Stimulated activated CD8-positive, alpha-beta memory T cell treated with anti-CD3 and anti-CD28 coated beads, Interleukin-4, amount 100 ng/mL, for 48 hours (primary cell): ENCODE results near the gene CUEDC2.
A peak's percentile ranks its signal among the peaks of the same experiment; 100 is the strongest.

Experiments
- DNase-seq: peaks from one replicate; pipeline ENCODE4 v3.0.0-alpha.2; 2020

Gene CUEDC2

DNA sequence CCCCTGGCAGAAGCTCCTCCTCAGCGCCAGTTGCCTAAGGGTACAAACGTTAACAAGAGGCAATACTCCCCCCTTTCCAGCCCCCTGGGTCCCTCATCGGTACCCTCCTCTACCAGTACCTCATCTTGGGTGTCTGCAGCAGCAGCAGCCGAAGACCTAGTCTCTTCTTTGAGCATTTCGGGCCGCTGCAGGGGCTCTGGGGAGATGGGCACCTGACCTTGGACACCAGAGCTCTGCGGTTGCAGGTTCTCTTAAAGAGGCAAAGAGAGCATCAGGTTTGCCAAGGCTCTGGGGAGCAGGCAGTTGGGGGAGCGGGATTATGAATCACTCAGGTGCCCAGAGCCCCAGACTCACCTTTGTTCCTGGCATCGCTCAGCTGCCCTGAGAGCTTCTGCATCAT lies 8.2 kb downstream of the CUEDC2 start:
- DNase-seq: no peak

DNA sequence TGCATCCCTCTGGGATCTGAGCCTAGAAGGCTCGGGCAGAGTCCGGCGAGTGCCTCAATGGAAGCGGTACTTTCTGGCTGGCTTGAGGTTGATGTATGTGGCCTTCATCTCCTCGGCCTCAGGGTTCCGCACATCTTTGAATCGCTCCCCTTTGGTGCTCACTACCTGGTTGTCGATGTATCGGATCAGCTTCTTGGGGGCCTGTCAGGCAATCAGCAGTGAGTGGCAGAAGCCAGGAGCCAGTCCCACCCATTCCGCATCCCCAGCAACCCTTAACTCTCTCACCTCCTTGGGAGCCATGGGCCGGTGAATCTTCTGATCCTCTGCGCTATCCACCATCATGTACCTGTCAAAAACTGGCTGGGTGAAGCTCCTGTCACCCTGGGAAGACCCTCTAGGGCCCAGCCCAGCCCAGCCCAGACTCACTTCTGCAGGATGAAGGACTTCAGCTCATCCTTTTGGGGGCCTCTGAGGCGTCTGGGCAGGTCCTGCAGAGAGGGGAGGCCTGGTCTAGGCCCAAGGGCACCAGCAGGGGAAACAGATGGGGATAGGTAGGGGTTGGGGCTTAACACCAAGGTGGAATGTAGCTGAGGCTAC lies 8.9 kb downstream of the CUEDC2 start:
- DNase-seq: no peak

DNA sequence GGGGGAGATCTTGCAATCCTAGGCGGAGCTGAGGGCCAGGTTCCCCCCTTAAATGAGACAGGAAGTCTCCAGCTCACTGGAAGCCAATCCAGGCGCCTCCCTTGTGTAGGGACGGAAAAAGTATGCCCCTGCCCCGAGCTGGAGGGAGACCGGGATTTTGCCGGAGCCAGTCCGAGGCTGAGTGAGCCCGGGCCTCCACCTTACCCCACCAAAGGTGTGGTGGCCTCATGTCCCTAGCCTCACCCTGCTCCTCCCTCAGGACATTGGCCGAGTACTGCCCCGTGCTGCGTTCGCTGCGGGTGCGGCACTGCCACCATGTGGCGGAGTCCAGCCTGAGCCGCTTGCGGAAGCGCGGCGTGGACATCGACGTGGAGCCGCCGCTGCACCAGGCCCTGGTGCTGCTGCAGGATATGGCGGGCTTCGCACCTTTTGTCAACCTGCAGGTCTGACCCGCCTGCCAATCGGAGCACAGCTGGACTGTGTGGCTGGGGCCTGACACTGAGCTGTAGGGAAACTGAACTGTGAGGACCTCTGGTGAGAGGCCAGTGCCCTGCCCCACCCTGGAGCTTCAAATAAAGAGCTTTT lies 9.7 kb downstream of the CUEDC2 start:
- DNase-seq: peak; percentile 75

DNA sequence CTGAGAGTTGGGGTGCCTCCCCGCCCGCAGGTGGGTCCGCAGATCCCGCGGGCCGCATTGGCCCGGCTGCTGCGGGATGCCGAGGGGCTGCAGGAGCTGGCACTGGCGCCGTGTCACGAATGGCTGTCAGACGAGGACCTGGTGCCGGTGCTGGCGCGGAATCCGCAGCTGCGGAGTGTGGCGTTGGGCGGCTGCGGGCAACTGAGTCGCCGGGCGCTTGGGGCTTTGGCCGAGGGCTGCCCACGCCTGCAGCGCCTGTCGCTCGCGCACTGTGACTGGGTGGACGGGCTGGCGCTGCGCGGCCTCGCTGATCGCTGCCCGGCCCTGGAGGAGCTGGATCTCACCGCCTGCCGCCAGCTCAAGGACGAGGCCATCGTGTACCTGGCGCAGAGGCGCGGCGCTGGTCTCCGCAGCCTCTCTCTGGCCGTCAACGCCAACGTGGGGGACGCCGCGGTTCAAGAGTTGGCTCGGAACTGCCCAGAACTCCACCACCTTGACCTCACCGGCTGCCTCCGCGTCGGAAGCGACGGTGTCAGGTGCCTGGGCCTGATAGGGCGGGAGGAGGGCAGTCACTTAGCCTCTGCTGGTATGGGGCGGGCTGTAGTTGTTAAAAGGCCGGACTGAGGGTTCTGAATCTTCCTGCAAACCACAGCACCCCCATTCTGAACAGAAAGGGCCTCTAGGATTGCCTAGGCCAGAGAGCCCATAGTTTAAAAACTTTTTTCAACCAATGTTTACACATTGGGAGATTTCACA lies 10.4 kb downstream of the CUEDC2 start:
- DNase-seq: peak; percentile 45

DNA sequence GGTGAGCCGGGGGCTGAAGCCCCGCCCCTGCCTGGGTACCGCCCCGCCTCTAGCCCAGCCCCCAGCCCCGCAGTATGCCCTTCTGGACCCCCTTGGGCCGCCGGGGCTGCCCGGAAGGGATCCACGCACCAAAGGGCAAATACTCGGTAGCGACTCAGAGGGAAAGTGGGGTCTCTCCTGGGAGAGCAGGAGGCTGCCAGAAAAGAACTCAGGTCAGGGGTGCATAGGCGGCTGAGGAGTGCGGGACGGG lies 10.9 kb downstream of the CUEDC2 start:
- no peak for DNase-seq

DNA sequence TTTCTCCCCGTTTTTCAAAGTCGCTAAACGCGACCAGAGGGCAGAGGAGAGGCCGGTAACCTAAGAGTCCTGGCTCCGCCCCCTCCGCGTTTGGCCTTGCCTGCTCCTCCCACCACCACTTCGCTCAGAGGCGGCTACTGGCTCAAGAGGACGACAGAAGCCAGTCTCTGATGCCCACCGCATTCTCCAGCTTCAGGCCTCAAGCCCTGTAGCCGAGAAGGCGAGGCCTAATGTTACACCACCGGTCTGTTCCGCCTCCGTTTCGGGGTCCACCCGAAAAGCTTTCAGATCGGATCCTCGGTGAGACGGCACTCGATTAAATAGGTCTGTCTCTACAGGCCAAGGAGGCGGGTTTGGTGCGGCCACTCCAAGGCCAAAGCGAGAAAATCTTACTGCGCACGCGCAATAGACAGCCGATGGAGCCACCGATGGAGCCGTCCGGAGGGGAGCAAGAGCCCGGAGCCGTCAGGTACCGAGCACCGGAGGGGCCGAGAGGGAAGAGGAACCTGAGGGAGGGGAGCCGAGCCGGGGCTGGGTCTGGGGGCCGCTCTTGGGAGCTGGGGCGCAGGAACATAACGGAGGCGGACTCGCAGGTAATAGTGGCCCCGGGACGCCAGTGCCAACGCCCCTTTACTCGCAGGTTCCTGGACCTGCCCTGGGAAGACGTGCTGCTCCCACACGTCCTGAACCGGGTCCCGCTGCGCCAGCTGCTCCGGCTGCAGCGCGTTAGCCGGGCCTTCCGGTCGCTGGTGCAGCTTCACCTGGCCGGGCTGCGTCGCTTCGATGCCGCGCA lies 11.5 kb downstream of the CUEDC2 start, which contains the start of gene FBXL15:
Gene FBXL15 (plus strand): TSS at position 123 of the 793 bp plus-strand sequence. CDS start 294 bp downstream, at position 417.
- DNase-seq: peak; percentile 99

DNA sequence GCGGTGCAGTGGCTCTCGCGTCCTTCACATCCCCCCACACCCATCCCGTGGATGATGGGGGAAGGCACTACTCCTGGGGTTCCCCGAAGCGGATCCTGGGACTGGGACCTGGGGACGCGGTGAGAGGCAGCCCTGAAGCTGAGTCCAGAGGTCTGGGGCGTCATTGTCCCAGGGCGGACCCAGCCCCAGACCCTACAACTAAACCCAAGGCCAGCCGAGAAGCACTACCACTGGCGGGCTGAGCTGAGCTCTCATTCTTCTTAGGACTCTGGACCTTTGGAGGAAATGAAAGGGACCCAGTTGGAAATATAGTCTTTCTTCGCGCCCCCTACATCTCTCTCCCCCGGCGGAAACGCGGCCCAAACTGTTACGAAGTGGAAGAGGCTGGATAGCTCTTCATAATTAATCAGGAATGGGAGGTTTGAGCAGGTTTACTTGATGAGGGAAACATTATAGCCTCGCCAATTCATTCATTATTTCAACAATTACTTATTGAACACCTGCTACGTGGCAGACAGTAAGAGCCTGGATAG lies 12.1 kb downstream of the CUEDC2 start:
- DNase-seq: peak; percentile 35

DNA sequence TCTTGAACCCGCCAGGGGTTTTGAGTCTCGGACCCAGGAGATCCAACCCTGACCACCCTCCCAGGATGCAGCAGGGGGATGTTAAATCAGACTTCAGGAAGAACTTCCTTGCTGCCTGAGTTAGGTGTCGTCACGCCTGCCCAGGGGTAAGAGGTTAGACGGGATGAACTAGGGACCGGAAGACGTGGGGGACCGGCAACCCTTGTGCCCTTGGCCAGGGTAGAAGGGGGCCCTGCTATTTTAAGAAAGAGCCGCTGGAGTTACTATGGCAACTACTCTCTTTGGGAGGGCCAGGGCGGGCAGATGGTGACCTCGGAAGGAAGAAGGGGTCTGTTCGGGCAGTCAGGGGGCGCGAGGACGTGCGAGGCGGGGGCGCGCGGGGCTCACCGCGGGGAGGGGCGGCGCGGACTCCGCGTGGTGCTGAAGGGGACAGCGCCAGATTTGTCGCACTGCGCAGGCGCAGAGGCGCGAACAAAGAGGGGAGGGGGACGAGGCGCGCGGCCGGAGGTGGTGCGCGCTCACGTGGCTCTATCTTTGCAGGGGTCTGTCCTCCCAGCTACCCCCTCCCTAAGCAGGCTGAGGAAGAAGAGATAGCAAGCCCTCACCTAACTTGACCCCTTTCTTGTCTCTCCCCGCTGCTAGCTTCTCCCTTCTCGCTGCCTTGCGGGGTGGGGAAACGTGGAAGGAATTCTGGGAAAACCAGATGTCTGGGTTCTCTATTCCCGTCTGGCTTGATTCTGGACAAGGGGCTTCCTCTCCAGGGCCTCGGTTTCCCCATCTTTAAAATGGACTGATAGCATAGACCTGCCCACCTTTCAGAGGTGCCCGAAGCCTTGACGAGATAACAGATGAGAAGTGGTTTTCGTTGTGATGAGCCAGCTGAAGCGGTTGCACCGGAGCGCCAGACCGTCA lies 12.8 kb downstream of the CUEDC2 start:
- peak; percentile 85 for DNase-seq

DNA sequence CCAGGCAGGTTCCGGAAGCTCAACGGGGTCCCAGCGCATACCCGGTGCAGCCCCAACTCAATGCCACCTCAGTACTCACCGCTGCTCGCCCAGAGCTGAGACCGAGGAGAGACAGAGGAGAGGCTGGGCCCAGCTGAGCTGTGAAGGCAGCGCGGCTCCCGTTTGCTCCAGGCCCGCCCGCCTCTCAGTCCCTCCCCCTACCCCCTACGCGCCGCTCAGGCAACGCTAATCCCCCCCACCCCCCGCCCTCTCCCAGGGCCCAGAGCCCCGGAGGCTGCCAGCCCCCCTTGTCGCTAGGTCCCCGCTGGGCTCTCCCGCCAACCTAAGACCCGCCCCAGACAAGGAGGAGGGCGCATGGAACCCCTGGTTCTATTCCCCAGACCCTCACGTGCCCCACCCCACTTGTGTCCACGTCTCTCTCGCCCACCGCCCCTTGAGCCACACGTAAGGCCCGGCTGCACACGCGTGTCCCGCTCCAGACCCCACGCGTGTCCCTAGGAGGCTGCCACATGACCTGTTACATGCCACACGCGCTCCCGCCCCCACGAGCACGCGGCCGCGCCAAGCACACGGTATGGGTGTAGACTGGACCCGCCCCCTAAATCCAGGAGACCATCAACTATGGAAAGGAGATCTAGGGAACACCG lies 13.6 kb downstream of the CUEDC2 start, which contains the start of gene PSD:
Gene PSD (minus strand): TSS at position 164 of the 647 bp plus-strand sequence. CDS start 1,747 bp downstream, outside the sequence.
- DNase-seq: no peak

DNA sequence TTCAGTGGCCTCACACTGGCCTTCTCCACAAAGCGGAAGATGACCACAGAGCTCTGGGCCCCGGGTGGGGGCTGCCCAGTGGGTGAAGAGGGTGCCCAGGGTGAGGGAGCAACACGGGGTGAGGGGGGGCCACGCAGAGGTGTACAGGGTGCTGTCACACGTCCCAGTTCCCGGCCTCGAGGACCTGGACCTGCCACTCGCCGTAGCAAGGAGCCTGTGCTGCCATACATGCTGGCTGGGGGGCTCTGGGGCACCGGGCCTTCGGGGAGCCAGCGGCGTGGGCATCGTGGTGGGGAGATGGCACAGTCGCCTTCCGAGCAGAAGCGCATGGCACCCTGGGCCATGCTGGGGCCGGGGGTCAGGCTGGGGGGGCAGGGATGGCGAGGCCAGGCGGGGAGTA lies 15.7 kb downstream of the CUEDC2 start:
- DNase-seq: no peak

DNA sequence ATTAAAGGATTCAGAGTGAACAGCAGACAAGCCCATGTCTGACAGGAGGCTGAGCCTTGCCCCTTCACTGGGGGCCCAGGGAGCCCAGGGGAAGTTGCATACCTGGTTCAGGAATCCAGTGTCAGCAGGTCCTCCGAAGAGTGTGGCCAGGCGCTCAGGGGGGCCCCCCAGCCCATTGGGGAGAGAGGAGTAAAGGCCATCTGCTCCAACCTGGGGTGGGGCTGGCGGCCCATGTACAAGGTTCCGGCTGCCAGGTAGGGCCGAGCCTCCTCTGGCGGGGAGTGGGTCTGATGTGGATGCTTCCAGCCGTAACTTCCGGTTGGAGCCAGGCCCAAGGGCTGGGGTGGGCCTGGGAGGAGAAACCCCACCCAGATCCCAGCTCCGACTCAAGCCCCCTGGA lies 16.1 kb downstream of the CUEDC2 start:
- DNase-seq: no peak

DNA sequence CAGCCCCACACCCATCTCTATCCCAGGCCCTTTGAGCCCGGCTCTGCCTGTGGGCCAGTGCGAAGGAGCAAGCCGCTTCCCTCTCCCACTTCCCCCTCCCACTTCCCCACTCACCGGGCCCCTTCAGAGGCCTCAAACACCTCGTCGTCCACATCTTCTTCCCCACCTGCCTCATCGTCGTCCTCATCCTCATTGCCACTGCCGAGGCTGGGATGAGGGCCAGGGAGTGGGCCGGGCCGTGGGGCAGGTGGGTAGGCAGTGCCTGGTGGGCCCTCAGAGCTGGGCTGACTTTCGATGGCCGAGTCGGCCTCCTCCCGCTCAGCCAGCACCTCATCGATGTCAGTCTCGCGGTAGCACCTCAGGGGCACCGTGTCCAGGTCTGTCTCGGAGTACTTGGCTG lies 17.6 kb downstream of the CUEDC2 start:
- DNase-seq: no peak

DNA sequence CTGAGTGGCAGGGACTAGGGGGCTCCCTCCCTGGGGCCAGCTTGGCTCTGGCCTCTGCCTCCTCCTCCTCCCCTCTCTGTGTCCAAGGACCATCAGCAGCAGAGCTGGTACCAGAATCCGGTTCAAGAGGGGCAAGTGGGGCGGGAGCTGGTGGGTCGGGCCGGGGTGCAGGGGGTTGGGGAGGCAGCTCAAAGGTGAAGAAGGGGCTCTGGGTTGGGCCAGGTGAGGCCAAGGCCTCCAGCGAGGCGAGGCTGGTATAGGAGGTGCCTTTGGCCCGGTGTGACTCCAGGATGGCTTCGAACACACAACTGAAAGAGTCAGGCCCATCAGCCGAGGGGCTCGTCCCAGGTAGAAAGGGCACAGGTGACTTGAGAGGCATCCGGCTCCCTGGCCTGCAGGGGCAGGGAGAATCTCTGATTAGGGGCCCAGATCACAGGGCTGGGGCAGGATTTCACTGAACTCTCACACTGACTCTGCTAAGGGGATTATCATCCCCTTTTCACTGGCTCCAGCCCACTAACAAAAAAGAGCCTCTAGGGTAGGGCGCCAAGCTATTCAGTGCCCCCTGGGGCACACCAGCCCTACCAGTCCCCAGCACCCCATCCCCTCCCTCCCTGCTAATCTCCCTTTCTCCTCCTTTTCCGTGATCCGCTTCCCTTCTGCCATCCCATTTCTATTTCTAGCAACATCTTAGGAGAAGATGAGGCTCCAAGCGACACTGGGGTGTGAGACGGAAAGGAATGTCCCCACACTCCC lies 18.4 kb downstream of the CUEDC2 start:
- no peak for DNase-seq

DNA sequence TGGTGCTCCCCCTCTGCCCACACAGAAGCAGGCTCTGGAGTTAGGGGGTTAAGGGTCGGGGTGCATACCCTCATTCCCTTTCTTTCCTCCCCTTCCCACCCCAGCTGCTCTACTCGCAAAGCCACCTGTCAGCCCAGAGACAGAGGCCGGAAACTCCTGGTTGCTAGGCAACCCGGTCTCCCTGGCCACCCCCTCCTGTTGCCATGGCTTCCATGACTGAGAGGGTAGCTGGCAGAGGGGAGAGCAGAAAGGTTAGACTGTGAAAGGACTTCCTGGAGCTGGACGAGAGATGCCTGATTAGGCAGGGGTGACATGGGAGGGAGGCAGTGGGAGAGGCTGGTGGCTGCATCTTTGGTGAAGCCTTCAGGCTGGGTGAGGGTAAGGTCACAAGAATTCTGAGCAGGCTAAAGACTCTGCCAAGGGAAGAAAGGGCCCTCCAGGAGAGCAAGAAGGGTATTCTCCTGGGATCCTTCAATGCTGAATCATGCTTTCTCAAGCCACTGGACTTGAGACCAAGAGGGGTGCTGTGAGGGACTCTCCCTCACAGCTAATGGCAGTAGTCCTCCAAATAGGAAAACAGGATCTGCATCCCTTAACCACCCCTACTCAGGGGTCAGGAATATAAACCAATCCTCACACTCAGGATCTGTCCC lies 19.2 kb downstream of the CUEDC2 start:
- DNase-seq: peak; percentile 61

DNA sequence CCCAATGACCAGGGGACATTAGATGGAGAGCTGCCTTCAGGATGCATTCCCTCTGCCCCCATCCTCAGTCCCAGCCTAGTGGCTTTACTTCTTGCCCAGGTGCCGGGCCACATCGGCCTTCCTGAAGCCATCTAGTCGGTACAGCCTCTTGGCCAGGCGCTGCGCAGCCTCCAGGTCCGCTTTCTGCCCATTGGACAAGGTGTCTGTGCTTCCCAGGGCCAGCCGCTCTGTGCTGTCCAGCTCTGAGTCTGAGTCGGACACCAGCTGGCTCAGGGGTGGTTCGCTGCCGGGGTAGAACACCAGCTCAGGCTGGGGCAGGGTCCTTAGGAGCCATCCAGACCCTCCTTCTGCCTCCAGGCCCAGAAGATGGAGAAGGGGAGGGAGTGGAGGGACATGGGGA lies 20.1 kb downstream of the CUEDC2 start:
- no peak for DNase-seq

DNA sequence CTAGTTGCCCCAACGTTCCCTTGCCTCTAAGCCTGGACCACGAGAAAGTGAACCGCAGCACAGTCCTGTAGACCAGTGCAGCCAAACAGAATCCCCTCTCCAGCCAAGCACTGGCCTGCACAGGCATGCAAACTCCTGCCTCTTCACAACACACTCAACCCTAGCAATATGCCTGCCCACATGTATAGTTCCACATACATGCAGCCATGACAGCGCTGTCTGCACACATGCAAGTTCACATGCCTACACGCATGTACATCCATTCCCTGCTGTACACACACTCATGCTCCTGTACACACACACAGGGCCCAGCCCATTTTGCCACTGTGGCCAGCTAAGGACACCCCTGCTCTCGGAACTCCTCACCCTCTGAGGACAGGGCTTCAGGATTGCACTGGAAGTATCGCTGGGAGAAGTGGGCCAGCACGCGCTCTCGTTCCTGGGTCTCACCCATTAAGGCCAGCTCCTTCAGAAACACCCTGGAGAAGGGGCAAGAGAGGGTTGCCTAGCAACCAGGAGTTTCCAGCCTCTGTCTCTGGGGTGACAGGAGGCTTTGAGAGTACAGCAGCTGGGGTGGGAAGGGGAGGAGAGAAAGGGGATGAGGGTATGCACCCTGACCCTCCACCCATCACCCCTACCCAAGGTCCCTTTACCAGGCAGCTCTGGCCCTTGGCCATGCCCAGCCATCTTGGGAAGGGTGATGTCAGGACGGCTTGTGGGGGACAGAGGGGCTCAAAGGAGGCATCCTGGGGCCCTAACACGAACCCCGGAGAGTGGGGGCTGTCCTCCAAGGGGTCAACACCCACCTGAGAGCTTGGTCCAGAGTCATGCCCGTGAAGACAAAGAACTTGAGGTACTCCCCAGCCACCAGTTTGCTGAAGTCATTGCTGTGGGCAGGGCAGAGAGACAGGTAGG lies 20.8 kb downstream of the CUEDC2 start:
- DNase-seq: no peak

DNA sequence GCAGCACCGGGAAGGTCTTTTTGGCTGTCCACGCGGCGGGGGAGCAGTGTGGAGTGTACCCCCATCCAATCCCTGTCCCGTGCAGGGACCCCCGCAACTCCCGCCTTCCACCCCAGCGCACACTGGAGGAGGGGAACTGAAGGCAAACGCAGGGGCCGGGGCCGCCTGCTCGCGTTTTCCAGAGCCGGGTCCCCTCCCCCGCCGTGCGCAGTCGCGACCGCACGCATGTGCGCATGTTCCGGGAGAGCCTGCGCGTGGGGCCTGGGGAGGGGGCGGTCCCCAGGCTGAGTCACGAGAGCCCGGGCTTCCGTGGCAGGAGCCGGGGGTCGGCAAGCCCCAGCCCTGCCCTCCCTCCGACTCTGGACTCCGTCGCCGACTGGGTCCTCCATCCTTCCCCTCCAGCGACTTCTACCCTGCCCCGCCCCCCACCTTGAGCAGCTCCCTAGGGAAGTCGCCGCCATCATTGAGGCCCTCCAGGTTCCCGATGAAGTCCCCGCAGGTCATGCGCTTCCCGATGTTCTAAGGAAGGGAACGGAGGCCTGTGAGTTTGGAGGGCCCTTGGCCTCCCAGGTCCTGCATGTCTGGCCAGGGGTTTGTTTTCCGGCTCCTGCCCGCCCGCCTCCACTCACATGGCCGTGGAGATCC lies 21.8 kb downstream of the CUEDC2 start:
- DNase-seq: peak; percentile 73

DNA sequence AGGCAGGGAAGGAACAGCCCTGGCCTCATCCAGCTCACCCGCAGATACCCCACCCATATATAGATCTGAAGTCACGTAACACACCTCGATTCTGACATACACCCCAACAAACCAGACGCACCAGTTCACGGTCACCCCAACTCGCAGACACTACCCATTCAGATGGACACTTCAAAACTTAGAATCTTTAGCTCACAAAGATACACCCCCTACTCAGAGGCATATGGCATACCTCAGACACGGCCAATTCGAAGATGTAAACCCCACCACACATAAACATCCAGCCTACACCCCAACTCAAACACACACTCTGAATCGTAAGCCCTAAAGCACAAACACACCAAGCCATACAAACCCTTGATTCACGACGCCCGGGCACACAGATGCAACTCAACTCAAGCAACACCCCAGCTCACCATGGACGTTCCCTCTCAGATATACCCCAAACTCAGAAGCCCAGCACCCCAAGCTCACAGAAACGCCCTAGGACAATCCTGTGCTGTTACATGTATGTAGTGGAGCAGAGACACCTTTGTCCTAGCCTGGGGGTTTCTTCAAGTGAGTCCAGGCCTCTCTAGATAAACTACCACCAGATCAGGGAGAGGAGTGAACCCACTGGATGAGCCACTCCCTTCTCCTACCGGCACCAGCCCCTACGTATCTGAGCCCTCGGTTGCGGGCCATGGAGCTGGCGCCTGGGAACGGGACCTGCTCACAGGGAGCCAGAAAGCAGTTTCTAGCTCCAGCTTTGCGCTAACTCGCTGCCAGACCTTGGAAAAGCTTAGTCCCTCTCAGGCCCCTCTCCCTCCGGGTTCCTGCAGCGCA lies 22.6 kb downstream of the CUEDC2 start:
- DNase-seq: no peak
